HG02981 (cell line): ENCODE results near the gene PRDX3.
"Not testable (repeated sequence)": the region's sequence is repeated elsewhere in the genome, so short reads cannot be mapped to it uniquely, and the experiment has no call there.

Source experiments
- ATAC-seq: cut with Tn5 transposase; IDR thresholded peaks from one replicate; pipeline ENCODE4 v1.9.1; 2021; ENCODE audit warnings: mild to moderate bottlenecking, moderate library complexity; ENCODE audit not compliant: unreplicated experiment

The PRDX3 gene

DNA sequence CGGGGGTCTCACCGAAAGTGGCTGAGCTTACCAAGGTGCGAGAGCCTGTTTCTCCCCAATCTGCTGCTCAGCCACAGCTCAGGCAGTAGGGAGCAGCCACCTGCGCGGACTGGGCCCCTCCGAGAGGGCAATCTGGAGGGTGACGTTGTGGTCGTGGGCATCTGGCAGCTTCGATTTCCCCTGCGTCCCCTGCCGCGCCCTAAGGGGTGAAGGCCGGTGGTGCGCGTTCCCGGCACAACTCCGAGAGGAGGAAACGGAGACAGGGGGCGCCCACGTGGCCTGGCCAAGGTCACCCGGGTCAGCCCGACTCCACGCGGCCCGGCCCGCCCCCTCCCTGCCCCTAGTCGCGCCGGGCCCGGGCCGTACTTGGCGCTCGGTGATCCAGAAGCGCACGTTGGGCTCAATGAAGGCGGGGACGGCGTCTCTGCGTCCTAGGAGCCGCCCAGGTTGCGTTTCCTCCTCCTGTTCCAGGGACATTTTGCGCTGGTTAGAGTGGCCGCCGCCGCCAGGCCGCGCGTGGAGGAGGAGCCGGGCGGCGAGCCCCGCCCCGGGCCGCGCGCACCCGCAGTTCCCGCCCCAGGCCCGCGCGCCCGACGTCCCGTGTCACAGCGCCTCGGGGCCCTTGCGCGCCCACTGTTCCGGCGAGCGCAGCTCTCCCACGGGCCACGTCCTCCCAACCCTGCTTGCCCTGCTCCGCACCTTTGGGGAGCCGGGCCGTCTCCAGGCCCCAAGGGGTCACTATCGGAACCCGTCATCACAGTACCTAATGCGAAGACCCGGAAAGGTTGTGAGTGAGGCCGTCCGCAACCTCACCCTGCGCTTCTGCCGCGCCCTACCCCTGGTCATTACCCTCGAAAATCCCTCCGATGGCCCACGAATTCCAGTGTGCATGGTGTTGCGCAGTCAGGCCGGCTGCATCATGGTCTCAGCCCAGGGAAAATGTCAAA, 13.2 kb downstream of the PRDX3 start, which contains the start of gene SFXN4:
TSS of gene SFXN4 (minus strand) at position 544 of the 947 bp plus-strand sequence. CDS start at position 477, 67 bp downstream.
- ATAC-seq, result peak; percentile 92

DNA sequence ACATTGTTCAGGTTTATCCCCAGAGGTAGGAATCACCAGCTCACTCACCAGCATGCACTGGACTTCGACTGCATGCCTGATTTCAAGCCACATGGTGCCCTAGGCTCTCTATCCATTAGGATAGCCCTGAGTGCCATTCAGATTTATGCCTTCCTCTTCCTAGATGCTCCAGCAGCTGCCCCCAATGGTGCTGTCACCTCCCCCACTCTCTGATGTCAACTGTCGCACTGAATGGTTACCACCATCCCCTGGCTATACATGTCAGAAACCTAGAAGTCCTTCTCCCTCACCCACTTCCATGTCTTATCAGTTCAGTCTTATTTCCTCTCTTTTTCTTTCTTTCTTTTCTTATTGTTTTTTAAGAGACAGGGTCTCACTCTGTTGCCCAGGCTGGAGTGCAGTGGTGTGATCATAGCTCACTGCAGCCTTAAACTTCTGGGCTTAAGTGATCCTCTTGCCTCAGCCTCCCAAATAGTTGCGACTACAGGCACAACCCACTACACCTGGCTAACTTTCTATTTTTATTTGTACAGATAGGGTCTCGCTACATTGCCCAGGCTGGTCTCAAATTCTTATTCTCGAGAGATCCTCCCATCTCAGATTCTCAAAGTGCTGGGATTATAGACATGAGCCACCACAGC, 16.0 kb downstream of the PRDX3 start:
- no peak for ATAC-seq

DNA sequence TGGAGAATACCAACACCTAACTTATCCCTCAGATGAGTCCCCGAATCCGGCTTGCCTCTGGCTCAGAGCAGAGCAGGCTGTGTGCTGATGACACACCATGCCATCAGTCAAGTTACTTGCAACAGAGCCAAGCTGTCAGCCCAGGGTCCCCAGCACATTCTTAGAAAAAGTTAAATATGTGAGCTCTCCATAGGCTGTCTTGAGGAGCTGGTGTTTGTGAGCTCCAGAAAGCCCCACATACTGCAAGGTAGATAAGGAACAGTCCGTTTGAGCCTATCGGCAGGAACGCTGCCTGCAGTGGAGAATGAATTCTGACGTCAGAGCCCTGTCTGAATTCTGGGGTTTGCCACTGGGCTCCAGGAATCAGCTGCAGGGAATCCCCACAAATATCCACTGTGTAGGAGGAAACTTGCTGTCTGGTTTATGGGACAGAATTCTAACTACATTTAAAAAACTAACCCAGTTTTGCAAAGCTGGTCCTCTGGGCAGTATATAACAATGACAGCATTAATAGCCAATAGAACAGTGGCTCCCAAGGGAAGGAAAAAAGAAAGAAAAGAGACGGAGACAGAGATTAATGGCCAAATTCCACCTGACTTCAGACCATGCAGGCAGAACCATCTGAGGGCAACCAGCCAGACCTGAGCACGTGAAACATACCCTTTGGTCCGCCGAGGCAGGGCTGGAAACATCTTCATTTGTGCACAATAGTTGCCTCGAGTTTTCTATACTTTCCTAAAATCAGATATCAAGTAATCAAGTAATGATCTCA, 16.7 kb downstream of the PRDX3 start:
- ATAC-seq, result no peak

DNA sequence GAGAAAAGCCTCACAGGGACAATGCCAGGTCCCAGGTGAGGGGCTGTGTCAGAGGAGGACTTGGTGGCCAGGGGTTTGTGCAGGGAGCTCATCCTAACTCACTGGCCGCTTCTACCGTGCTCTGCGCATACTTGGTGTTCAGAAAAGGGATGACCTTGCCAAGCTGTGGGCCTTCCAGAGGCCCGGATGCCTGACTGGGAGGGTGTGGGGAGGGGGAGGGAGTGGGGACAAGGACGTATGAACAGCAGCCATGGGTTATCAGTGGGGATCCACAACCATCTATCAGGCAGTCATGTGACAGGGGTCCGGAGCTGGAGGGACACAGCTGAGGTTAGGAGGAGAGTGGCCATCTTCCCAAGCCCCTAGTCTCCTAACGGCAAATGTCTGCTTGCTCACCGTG, 19.3 kb downstream of the PRDX3 start:
- no peak for ATAC-seq

DNA sequence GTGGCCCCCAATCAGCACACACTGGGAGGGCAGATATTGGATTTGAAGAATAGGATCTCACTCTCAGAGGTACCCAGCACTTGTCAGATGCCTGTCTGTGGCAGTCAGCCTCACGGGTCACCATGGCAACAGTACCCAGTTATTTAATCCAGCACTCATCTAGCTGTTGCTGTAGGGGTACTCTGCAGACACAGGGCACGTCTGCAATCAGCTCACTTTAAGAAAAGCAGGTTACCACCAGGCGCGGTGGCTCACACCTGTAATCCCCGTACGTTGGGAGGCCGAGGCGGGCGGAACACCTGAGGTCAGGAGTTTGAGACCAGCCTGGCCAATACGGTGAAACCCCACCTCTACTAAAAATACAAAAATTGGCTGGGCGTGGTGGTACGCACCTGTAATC, 25.0 kb downstream of the PRDX3 start:
- ATAC-seq, result no peak

DNA sequence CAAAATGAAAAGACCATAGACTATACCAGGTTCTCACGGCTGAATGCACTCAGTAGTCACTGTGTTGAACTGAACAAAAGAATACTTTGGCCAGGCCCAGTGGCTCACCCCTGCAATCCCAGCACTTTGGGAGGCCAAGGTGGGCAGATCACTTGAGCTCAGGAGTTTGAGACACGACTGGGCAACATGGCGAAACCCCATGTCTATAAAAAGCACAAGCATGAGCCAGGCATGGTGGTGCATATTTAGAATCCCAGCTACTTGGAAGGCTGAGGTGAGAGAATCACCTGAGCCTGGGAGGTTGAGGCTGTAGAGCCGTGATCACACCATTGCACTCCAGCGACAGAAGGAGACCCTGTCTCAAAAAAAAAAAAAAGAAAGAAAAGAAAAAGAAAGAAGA, 25.6 kb downstream of the PRDX3 start:
- ATAC-seq, result no peak

DNA sequence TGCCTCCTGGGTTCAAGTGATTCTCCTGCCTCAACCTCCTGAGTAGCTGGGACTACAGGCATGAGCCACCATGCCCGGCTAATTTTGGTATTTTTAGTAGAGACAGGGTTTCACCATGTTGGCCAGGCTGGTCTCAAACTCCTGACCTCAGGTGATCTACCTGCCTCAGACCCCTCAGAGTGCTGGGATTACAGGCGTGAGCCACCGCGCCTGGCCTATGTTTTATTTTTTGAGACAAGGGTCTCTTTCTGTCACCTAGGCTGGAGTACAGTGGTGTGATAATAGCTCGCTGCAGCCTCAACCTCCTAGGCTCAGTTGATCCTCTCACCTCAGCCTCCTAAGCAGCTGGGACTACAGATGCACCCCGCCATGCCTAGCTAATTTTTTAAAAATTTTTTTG, 27.0 kb downstream of the PRDX3 start:
- not testable (repeated sequence) for ATAC-seq

DNA sequence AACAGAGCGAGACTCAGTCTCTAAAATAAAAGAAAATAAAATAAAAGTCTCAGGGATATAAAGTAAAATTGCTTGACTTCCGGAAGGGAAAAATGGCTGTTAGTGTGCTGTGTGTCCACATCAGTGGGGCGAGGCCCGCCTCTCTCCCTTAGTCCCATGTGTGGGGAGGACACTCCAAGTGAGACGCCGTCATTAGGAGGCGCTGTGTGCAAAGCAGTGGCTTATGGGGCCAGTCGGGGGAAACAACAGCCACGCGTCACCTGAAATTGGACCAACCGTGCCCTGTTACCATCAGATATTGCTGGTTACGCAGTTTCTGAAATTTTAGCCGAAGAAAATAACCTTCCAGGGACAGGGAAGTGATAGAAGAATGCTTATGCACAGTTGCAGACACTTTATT, 28.9 kb downstream of the PRDX3 start:
- no peak for ATAC-seq

DNA sequence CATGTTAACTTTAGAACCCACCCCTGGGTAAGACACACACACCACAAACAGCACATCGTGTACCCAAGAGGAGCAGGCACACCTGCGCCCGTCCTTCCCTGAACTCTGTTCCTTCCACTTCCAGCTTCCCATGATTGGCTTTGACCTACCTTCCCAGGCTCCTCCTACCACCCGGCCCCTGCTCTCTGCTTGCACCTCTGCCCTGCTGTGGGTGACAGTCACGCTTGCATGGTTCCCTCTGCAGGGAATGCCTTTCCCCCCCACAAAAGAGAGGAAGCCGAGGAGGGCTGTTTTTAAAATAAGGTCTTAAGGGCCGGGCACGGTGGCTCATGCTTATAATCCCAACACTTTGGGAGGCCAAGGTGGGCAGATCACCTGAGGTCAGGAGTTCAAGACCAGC, 29.5 kb downstream of the PRDX3 start:
- ATAC-seq, result no peak

DNA sequence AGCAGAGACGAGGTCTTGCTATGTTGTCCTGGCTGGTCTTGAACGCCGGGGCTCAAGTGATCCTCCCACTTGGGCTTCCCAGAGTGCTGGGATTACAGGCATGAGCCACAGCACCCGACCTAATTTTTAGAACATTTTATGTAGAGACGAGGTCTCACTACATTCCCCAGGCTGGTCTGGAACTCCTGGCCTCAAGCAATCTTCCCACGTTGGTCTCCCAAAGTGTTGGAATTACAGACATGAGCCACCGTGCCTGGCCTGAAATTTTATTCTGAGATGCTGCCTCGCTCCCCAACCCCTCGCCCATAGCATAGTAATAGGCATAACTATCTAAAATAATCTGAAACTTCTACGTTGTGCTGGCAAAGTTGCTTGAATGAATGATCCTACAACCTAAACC, 35.0 kb downstream of the PRDX3 start:
- ATAC-seq, result no peak

DNA sequence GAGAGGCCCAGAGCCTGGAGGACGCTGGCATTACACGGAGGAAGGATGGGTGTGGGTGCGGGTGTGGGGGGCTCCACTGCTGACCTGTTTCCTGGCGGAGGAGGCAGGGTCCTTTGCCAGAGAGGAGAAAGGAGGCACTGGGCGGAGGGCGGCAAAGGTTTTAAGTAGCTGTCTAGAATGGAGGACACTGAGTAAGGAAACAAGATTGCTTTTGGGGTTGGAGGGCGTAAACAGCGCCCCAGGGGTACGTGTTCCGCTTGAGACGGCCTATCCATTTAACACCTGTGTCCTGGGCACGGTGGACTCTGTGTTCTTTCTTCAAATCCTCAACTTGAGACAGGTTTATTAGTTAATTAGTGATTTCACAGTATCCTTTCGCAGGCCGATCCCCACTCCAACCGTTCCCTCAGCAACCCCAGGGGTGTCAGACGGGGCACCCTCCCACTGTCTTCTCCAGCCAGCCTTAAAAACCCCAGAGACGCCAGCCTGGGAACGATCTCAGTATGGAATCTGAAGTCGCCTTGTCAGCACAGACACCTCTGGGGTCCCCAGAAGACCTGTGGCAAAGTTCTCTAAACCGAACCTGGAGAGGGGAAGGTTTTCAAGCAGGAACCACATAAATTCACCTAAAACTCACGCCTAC, 37.9 kb downstream of the PRDX3 start:
- ATAC-seq, result no peak

DNA sequence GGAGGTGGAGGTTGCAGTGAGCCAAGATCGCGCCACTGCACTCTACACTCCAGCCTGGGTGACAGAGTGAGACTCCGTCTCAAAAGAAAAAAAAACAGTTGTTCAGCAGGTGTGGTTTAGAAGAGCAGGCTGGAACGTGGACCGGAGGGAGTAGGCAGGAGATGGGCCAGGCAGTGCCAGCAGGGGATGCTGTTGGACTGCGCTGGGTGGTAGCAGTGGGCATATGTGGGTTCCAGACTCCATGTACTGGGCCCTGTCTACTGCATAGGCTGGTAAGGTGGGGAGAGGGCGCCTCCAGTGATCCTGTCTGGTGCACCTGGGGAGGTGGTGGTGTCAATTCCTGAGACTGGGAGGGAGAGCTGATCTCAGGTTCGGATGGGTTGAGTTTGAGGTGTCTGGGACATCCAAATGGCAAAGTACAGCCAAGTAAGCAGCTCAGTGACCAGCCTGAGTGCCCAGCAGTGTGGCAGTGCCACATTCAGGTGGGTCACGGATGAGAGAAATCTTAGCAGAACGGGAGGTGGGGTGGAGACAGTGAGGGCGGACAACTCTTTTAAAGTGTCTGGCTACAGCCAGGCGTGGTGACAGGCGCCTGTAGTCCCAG, 39.0 kb downstream of the PRDX3 start:
- no peak for ATAC-seq

DNA sequence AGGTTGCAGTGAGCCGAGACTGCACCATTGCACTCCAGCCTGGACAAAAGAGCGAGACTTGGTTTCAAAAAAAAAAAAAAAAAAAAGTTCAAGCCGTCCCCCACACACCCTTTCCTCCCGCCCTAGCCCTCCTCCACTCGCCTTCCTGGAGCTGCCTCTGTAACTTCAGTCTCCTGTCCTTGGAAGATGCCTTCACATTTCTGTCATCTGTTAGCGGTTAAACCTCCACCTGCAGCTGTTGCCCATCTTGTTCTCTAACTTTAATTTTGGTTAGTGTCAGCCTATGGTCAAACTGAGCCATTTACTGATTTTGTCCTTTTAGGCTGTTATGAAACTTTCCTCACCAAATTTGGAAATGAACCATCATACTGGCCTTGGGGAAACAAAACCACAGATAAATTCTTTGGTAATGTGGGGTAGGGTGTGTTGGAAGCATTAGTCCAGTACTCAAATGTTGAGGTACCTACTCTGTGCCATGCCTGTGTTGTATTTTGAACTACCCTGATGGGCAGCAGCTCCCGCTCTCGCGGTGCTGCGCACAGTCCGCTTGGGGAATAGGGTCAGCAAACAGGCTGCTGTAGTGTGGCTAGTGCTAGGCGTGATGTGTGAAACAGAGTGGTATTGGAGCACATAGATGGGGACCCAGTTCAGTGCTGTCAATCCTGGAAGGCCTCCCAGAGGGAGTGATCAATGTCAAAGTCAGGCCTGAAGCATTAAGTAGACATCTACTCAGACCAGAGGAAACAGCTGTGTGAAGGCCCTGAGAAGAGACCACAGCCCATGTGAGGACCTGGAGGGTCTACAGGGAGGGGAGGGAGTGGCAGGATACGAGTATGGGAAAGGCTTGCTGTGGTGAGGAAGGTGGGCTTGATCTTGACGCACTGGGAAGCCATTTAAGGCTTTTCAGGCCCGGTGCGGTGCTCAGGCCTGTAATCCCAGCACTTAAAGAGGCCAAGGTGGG, 40.0 kb downstream of the PRDX3 start:
- ATAC-seq, result no peak

DNA sequence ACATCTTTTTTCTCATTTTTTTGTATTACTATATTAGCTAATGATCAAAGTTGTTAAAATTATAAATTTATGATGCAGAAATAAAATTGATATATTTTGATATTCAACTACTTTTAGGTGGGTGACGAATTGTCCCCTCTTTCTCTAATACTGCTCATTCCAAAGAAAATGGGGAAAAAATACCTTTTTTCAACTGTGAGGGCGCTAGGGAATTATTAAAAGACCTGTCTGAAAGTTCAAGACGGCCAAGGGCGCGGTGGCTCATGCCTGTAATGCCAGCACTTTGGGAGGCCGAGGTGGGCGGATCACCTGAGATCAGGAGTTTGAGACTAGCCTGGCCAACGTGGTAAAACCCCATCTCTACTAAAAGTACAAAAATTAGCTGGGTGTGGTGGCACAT, 40.7 kb downstream of the PRDX3 start:
- not testable (repeated sequence) for ATAC-seq

DNA sequence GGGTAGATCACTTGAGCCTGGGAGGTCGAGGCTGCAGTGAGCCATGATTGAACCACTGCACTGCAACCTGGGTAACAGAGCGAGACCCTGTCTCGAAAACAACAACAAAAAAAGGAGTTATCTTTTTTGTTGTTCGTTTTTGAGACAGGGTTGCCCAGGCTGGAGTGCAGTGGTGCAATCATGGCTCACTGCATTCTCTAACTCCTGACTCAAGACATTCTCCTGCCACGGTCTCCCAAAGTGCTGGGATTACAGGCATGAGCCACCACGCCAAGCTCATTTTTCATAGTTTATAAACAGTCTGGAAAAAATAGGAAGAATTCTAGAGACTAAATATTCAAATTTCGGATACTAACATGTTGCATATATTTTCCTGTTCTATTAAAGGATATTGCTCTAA, 42.5 kb downstream of the PRDX3 start:
- no peak for ATAC-seq

DNA sequence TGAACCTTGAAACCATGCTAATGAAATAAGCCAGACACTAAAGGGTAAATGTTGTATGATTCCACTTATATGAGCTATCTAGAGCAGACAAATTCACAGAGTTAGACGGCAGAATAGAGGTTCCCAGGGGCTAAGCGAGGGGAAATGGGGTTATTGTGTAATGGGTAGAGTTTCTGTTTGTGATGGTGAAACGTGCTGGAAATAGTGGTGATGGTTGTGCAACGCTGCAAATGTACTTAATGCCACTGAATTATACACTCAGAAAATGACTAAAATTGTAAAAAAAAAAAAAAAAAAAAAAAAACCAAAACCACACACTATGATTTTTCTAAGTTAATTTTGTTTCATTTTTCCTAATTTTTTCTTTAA, 43.1 kb downstream of the PRDX3 start:
- ATAC-seq, result no peak

DNA sequence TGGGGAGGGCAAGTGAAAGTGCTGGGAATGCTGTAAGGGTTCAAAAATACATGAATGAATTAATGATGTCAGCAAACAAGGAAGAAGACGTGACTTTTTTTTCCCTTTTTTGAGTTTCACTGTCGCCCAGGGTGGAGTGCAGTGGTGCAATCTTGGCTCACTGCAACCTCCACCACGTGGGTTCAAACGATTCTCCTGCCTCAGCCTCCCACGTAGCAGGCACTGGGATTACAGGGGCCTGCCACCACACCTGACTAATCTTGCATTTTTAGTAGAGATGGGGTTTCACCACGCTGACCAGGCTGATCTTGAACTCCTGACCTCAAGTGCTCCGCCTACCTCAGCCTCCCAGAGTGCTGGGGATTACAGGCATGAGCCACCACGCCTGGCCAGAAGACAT, 44.7 kb downstream of the PRDX3 start:
- ATAC-seq, result no peak

DNA sequence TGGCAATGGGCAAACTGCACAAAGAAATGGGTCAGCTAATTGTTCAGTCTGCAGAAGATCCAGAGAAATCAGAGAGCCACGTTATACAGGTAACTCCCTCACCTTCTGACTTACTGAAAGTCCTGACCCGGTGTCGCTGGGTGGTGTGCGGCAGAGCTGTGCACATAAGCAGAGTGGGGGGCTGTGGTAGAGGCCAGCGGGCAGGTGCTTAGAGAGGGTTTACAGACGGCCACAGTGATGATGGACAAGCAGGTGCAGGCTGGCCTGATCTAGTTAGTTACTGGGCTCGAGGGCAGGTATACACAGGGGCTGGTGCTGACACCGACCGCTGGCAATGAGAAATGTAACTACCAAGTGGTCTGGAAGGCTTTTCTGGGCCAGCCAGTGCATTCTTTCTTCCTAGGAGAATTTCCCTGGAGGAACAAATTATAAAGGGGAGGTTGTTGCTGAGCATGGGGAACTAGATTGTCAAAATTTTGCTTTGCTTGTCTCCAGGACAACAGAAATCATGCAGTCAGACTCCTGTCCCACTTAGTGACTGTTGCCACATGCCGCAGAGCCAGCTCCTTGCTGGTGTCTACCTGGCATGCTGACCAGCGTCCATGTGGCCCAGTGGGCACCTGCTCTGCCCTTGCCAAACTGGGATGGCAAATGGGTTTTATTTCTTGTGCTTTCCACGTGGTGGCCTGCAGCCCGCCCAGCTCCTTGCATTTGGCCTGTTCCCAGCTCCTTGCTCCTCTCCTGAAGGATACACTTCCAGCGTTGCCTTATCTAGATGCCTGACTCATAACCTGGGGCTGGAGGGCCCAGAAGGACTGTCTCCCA, 45.9 kb downstream of the PRDX3 start:
- ATAC-seq, result no peak
